GM18526 (cell line): ENCODE data around the gene LAMA5.

Source experiments
- POLR2A ChIP-seq: IDR thresholded peaks from 3 replicates; pipeline ENCODE4 v1.6.1; 2011; ENCODE audit not compliant: insufficient read length; ENCODE audit errors: extremely low read depth

LAMA5 gene

GRCh38 chr20:62382306-62383198, 15.4 kb upstream of the LAMA5 start:
- TF ChIP-seq POLR2A: no peak

GRCh38 chr20:62381842-62382241, 14.7 kb upstream of the LAMA5 start:
- TF ChIP-seq POLR2A: no peak

DNA sequence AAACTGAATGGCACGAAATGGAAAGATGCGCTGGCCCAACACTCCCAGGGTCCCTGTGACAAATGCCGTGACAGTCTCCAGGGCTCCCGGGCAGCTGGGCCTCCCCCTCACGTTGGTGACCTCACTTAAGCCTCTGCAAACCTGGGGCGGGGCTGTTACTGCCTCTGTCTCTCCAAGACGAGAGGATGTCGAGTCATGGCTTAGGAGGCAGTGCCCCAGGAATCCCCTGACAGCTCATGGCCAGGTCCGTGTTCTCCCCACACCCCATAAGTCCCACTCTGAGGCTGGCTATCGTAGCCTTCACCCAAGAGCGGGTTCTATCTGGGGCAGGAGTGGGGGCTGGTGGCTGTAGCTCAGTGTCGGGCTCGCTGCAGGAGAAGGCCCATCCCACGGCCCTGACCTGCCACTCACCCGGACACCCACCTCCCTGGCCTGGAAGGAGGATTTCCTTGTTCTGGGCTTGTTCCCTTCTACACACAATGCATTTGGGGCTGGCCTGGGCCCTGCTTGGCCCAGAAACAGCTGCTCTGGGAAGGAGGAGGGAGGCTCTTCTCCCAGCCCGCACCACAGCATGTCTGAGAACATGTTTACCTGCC, 14.2 kb upstream of the LAMA5 start:
- no peak for TF ChIP-seq POLR2A

DNA sequence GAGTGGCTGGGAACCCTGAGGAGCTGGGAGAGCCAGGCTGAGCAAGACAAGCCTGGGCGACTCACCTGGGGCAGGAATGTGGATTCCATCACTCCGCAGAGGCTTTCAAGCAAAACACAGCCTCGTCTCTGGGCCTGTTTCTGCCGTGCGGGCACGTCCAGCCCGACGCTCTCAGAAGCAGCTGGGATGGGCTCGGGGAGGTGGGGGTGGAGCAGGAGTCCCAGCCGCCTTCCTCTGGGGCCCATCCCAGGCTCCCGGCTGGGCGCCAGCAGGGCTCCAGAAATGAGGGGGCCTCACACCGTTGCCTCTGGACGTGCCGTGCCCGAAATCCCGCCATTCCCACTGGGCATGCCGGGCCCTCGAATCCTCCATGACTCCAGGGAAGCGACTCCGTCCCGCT, 11.1 kb upstream of the LAMA5 start:
- no peak for TF ChIP-seq POLR2A

DNA sequence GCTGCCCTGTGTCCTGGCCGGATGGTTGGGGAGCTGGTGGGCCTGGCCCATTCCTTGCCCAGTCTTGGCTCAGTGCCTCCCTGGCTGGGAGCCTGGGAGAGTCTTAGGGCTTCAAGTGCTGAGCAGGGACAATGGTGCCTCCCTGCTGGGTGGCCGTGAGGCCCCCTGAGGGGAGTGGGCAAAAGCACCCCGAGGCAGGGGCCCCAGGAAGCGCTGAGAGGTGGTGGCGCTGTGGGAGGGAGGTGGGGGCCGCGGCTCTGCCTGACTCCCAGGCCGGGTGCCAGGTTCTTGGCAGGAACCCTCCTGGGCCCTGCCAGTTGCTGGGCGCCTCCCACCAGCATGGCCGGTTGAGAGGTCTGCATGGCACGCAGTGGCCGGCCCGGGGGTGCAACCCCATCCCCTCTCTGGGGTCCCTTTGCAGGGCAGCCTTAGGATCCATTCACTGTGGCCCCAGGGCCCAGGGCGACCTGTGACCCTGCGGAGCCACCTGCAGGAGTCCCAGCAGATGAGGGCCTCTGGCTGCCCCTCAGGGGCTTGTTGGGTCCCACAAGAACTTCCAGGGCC, 10.6 kb upstream of the LAMA5 start:
- TF ChIP-seq POLR2A: no peak

- no peak for TF ChIP-seq POLR2A
These were observed 10.0 kb upstream of the LAMA5 start for GRCh38 chr20:62377064-62377461.

DNA sequence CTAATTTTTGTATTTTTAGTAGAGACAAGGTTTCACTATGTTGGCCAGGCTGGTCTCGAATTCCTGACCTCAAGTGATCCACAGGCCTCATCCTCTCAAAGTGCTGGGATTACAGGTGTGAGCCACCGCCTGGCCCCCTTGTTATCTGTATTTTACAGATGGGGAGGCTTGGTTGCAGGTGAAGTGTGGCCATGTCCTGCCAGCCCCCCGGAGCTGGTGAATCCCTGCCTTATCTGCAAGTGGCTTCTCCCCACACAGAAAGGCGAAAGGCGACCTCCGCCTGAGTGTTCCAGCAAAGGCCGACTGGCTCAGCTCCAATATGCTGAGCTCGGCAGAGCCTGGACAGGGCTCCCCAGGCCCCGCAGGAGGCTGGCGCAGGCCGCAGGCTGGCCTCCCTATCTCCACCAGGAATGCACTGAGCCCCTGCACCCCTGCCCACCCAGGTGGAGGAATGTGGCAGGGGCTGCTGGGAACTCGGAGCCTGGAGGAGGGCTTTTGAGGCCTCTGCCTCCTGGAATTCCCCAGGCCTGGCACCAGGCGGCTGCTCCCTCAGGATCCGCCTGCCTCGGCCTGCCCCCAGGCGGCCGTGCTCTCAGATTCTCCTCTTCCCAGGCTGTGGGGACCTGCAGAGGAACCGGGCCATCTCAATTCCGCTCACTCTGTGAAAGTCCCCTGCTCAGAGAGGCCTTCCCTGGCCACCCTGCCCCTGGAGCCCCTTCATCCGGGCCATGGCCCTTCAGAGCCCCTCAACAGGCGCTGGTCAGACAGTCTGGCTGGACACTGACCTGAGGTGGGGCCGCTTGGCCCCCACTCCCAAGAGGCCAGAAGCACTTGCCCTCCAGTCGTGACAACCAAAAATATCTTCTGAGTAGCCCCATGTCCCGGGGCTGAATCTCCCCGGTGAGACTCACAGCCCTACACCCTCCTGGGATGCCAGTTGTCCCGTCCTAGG, 9.3 kb upstream of the LAMA5 start:
- TF ChIP-seq POLR2A: no peak

DNA sequence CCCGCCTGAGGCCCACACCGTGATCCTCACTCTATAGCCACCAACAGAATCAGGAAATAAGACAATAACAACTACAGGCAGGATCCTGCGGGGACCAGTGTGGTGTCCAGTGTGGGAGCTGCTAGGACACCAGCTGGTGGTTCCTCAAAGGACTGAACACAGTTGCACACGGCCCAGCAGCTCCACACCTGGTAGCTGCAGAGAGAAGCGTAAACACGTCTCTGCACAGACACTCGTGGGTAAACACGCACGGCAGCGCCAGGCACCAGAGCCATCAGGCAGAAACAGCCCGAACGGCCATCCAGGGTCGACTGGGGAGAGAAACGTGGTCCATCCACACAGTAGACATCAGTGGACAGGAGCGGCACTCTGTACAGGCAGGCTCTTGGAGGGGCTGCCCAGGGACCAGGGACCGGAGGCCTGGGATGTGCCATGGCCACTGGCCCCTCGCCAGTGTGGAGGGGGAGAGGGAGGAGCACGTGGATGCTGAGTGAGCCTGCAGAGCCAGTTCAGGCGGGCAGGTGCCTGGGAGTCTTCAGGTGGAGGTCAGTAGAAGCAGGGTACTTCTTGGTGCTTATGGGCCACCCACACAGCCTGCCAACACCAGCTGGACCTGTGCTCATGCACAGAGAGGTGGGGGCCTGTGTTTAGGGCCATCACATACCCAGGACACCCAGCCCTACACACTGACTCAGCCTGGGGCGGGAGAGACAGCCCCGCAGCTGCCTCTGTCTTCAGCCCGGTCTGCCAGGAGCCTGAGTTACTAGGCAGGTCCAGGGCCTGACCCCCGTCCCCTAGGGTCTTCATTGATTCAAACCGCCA, 7.4 kb upstream of the LAMA5 start:
- no peak for TF ChIP-seq POLR2A

- TF ChIP-seq POLR2A: no peak
These were observed 5.2 kb upstream of the LAMA5 start for GRCh38 chr20:62372042-62372993.

GRCh38 chr20:62371588-62372041, 4.5 kb upstream of the LAMA5 start:
- TF ChIP-seq POLR2A: no peak

DNA sequence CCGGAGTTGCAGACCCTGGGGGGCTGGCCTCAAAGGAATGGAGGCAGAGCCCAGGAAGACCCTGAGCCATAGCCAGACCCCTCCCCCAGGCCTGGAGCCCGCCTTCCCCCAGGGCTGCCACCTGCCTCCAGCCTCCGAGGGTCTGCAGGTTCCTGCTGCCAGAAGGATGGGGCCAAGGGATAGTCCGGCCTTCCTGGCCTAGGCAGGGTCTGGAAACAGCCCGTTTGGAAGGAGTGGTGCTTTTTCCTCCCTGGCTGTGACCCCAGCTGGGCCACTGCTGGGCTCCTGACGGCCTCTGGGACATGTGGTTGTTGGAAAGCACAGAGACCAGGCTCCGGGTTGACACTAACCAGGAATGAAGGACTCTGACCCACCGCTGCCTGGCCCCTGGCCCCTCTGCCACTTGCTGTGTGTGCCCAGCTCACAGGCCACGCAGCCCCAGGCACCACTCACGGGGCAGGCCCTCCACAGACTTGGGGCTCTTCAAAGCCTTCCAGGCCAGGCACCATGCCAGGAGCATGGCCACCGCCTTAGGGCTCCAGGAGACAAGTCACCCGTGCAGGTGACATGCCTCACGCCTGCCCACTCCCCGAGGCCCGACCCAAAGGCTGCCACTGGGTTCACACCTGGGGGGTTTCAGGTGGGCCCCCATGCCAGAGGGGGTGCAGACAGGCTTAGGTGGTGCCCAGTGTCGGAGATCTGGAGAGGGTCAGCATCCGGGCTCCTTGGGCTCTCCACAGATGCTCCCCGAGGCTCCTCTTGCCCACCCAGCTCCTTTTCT, 3.9 kb upstream of the LAMA5 start:
- no peak for TF ChIP-seq POLR2A

GRCh38 chr20:62370115-62370806, 3.1 kb upstream of the LAMA5 start:
- TF ChIP-seq POLR2A: no peak
